HG02973 (cell line): ENCODE measurements around the gene CCDC32.

ENCODE experiments used
- ATAC-seq: cut with Tn5 transposase; IDR thresholded peaks from one replicate; pipeline ENCODE4 v1.9.1; 2021; ENCODE audit warnings: moderate library complexity; ENCODE audit not compliant: unreplicated experiment

CCDC32 gene

DNA sequence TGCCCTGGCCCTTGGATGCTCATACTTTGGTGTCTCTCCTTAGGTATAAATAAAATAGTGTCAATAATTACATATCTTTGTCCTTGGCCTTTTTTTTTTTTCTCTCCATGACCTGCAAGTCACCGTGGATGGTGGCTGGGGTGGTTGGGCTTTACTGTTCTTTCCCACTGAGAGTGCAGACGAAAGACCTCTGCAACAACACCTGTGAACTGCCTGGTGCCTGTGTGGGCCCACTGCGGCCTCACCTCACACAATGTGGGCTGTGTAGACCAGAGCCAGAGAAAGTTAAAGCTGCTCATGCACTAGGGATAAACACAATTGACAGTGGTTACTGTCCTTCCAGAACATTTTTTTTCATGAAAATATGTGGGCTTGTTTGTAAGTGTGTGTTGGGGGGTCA is 39.0 kb downstream of the CCDC32 start:
- no peak for ATAC-seq

DNA sequence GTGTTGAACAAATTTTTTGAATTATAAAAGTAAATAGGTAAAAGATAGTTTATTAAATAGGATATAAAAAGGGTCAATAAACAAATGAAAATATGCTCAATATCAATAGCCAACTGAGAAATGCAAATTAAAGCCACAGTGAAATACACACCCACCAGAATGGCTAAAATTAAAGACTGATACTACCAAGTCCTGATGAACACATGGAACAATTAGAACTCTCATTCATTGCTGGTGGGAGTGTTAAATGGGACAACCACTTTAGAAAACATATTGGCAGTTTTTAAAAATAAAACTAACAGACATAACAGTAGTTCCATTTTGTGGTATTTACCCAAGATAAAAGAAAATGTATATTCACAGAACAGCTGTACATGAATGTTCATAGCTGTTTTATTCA is 41.2 kb downstream of the CCDC32 start:
- ATAC-seq, result no peak

DNA sequence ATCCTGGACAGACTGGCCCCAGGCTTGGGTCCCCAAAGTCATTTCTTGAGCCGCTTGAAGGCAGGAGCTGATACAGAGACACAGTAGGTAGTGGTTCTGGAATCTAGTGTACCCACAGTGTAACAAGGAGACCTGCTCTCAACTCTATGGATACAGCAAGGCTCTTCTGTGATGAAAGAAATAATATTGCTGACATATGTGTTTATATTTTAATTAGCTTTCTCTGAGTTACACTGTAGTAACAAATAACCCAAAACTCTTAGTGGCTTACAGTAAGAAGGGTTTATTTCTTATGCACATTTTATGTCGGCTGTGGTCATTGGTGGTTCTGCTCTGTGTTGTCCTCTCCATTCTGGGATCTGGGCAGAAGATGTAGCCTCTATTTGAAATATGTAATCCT is 48.5 kb downstream of the CCDC32 start:
- no peak for ATAC-seq

DNA sequence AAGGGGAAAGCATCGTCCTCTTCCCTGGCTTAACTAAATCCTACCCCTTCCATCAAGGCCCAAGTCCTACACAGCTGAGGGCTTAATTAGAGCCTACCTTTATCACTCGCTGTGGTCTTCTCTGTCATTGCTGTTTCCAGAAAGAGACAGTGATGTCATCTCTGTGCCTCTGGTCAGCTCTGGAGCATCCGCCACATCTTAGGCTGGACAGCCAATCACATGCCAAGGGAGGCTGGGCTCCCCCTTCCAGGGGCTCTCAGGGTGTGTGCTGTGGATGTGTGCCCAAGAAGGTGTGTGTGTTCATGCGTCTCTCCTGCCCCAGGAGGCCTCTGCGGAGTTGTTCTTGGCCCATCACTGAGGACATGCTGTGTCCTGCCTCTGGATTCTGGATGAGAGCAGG is 51.2 kb downstream of the CCDC32 start:
- no peak for ATAC-seq

- no peak for ATAC-seq
These were observed 52.4 kb downstream of the CCDC32 start for GRCh38 chr15:40512440-40512839.

DNA sequence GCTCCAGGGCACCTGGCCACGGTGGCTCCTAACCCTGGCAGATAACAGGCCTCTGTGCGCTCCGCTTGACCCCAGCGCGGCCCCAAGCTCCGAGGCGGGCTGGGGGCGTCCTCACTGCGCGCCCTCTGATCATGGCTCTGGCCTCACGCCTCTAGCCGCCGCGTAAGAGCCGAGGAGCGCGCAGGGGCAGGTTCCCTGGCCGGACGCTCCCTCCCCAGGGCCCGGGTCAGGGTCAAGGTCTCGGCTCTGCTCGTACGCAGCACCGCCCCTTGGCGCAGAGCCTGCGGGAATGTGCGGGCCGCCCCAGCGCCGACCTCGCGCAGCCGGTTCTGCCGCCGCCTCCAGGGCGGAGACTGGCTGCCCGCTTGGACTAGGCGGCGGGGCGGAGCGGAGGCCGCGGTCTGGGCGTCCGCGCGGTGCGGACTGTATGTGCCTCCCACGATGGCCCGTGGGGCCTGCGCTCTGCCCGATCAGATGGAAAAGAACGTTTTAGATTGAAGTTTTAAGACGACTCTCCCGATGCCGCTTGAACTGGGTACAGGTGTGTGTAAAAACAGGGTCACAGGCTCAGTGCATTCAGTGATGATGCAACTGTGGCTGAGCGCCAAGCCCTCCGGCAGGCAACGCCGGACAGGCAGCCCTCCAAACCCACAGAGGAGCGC is 53.2 kb downstream of the CCDC32 start:
- no peak for ATAC-seq

DNA sequence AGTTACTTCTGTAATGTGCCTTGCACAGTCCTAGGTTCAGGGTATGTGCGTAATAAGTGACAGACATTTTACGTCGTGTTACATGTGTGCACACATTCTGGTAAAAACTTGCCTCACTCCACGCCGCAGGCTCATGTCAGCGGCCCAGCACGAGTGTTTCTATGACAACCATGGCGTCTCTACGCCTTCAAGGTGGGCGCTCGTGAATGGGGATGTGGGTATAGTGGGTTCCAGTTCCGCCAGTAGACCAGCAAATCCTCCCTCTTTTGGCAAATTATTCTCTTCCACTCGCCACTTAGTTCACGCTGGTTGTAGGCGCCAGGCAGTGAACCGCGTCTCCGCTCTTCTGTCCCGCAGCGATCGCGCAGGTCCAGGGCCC is 53.8 kb downstream of the CCDC32 start:
- no peak for ATAC-seq

- no peak for ATAC-seq
These were observed 54.6 kb downstream of the CCDC32 start for GRCh38 chr15:40510201-40510600.

GRCh38 chr15:40508216-40508615 is 56.6 kb downstream of the CCDC32 start:
- ATAC-seq, result no peak

- peak; percentile 55 for ATAC-seq
These were observed 57.8 kb downstream of the CCDC32 start for GRCh38 chr15:40506964-40507571.
